ENCODE results near the gene GTPBP3. TPM values are rescaled to one million over a fixed set of nuclear protein-coding genes. Genes with fewer than 3 reads are reported as not detected.

The GTPBP3 gene
- total and polyA plus RNA-seq, 8 donors, result 16.9 to 29.0 (median 21.8) TPM

DNA sequence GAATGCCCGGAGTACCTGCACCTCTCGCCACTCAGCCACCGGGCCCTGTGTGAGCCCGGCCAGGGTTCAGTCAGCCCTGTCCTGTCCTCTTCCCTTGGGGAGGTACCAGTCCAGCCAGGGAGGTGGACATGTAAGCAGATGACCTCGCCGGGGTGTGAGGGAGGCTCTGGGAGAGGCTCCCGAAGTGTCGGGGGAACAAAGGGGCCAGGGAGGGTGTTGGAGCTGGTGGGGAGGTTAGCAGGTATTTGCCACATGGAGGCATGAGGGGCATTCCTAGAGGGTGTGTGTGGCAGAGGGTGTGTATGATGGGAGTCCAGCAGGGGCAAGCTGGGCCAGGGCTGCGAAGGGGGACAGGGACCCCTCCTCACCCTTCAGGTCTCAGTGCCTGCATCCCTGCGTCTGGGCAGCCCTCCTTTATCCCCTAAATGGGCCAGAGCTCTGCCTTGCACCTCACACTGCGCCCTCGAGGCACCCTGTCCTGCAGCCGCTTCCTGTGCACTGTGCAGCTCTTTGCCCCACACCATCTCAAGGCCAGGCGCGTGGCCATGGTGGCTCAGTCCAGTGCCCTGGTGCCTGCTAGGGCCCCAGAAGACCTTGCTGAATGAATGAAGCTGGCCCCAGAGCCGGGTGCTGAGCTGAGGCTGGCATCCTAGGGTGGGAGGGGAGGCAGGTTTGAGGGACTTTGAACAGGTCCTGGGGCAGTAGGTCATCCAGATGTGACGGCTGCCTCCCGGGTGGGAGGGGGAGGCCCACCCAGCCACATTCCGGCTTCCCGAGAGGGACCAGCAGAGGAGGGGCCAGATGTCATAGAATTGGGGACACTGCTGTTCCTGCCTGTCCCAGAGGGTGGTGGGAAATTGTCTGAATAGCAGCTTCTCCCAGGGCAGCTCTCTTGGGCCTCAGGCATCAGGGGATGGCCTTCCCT is 24.9 kb upstream of the GTPBP3 start:
- DNase-seq, result no peak
- H3K36me3 ChIP-seq, result peaks cover 0 to 47% of the 10 kb centered on the region in 2 donors
- intact Hi-C loops (cut with DNase I), result no loop called here
- ATAC-seq, result no peak
- no peak overlapping the region for H3K27ac ChIP-seq
- TF ChIP-seq, protein P1, sequence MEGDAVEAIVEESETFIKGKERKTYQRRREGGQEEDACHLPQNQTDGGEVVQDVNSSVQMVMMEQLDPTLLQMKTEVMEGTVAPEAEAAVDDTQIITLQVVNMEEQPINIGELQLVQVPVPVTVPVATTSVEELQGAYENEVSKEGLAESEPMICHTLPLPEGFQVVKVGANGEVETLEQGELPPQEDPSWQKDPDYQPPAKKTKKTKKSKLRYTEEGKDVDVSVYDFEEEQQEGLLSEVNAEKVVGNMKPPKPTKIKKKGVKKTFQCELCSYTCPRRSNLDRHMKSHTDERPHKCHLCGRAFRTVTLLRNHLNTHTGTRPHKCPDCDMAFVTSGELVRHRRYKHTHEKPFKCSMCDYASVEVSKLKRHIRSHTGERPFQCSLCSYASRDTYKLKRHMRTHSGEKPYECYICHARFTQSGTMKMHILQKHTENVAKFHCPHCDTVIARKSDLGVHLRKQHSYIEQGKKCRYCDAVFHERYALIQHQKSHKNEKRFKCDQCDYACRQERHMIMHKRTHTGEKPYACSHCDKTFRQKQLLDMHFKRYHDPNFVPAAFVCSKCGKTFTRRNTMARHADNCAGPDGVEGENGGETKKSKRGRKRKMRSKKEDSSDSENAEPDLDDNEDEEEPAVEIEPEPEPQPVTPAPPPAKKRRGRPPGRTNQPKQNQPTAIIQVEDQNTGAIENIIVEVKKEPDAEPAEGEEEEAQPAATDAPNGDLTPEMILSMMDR (IDR thresholded peaks at IDR 0.05), result no peak
- H3K9me3 ChIP-seq, result no peaks in the 10 kb centered on the region
- no peaks in the 10 kb centered on the region for H3K27me3 ChIP-seq
- H3K4me1 ChIP-seq, result peaks cover 10 to 50% of the 10 kb centered on the region in 2 donors
- no peak overlapping the region for H3K4me3 ChIP-seq

DNA sequence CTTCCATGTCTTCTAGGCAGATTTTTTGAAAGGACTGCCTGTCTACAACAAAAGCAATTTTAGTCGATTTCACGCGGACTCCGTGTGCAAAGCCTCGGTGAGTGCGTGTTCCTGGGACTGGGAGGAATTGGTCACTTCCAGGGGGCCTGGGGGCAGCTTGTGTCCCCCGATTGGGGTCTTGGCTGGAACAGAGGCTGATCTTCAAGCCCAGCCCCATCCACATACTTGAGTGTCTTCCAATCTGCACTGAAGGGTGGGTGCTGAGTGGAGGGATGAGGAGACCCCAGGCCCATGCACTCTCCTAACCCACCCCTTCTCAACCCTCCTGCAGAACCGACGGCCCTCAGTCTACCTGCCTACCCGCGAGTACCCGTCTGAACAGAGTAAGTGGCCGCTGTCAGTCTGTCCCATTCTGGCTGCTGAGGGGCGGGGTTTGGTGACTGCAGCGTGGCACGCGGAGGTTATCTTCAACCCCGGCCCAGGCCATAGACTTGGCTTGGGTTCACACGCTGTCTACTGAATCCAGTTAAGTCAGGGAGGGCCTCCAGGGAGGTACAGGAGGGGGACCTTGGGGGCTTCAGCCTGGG is 23.3 kb upstream of the GTPBP3 start:
- intact Hi-C loops (cut with DNase I), result no loop called here
- Histone ChIP-seq H3K36me3 (peaks cover 0 to 58% of the 10 kb centered on the region in 2 donors), H3K27ac (no peak overlapping the region), H3K9me3 (no peaks in the 10 kb centered on the region), H3K4me3 (no peak overlapping the region), H3K27me3 (no peaks in the 10 kb centered on the region), H3K4me1 (peaks cover 10 to 44% of the 10 kb centered on the region in 2 donors)
- ATAC-seq (no peak), DNase-seq (no peak)
- TF ChIP-seq, protein P1 (IDR thresholded peaks at IDR 0.05), result no peak

- Histone ChIP-seq H3K4me1 (peaks cover 0 to 18% of the 10 kb centered on the region in 2 donors), H3K27ac (no peak overlapping the region), H3K4me3 (no peak overlapping the region), H3K9me3 (no peaks in the 10 kb centered on the region), H3K27me3 (peaks cover 0 to 2% of the 10 kb centered on the region in 2 donors), H3K36me3 (peaks cover 0 to 79% of the 10 kb centered on the region in 2 donors)
- no peak for DNase-seq
- intact Hi-C loops (cut with DNase I), result no loop called here
- no peak for ATAC-seq
- TF ChIP-seq, protein P1 (IDR thresholded peaks at IDR 0.05), result no peak
Measured at GRCh38 chr19:17318966-17319365, 18.4 kb upstream of the GTPBP3 start.

GRCh38 chr19:17319473-17320238 is 17.7 kb upstream of the GTPBP3 start:
- TF ChIP-seq, protein P1 (IDR thresholded peaks at IDR 0.05), result no peak
- DNase-seq, result no peak
- intact Hi-C loops (cut with DNase I), result no loop called here
- Histone ChIP-seq H3K36me3 (peaks cover 0 to 73% of the 10 kb centered on the region in 2 donors), H3K4me3 (no peak overlapping the region), H3K4me1 (peaks cover 0 to 23% of the 10 kb centered on the region in 2 donors), H3K27ac (no peak overlapping the region), H3K9me3 (no peaks in the 10 kb centered on the region), H3K27me3 (peaks cover 0 to 5% of the 10 kb centered on the region in 2 donors)
- no peak for ATAC-seq
